ENCODE results near the gene GATD1. TPM values are rescaled to one million over a fixed set of nuclear protein-coding genes. Genes with fewer than 3 reads are reported as not detected.

GATD1 gene
- total RNA-seq, 2 experiments from 2014 or later, result 109 to 117 TPM

GRCh38 chr11:726278-727220, 50.7 kb downstream of the GATD1 start:
- TF ChIP-seq EZH2phosphoT487 (IDR thresholded peaks at IDR 0.05; ENCODE audit: borderline replicate concordance, low read depth, low read length) (no peak), CTCF (conservative IDR thresholded peaks at IDR 0.05; ENCODE audit: low read length) (no peak)
- no peaks in the 10 kb centered on the region for H3K79me2 ChIP-seq (ENCODE audit: insufficient read depth, low read depth, low read length)
- H4K20me1 ChIP-seq (ENCODE audit: insufficient read depth, low read length), result no peaks in the 10 kb centered on the region
- peak; percentile 62 for DNase-seq (ENCODE audit: low spot score)
- ChIA-PET CTCF (ENCODE audit: unreplicated experiment) (interaction anchor here (0.6 to 1.2 kb wide), 4 partner anchors 21 to 136 kb away, joined by 3 to 5 read pairs (median 3); partner anchors contain the start of genes DEAF1, TALDO1 and TMEM80), POLR2A (interaction anchor here (0.6 to 2.7 kb wide), 7 partner anchors 14 to 184 kb away, joined by 3 to 7 read pairs (median 3); partner anchors contain the start of genes TALDO1 and TMEM80)
- peak overlapping the region; percentile 65 for H3K4me2 ChIP-seq (ENCODE audit: low read length)
- H3K27ac ChIP-seq (ENCODE audit: low read depth, low read length, poor library complexity, severe bottlenecking), result no peak overlapping the region
- no peaks in the 10 kb centered on the region for H3K36me3 ChIP-seq (ENCODE audit: insufficient read depth, low read length)
- intact Hi-C loops (cut with micrococcal nuclease; ENCODE audit: unreplicated experiment), result no loop called here
- H2AFZ ChIP-seq (ENCODE audit: low read length), result peak overlapping the region; percentile 26; the same call in 1 of the 2 replicates
- H3K9me3 ChIP-seq (ENCODE audit: low read length), result no peaks in the 10 kb centered on the region
- no TSS peak for BruUV-seq (replicated peaks)
- H3K4me1 ChIP-seq (ENCODE audit: insufficient read depth, low read length, poor library complexity, severe bottlenecking), result peaks cover 51% of the 10 kb centered on the region
- no peaks in the 10 kb centered on the region for H3K9me2 ChIP-seq (ENCODE audit: insufficient read depth, low read length)
- H3K4me3 ChIP-seq (ENCODE audit: low read depth, low read length, poor library complexity, severe bottlenecking), result peak overlapping the region; percentile 48

GRCh38 chr11:725624-726202, 51.6 kb downstream of the GATD1 start:
- no TSS peak for BruUV-seq (replicated peaks)
- no peak for TF ChIP-seq EZH2phosphoT487 (IDR thresholded peaks at IDR 0.05; ENCODE audit: borderline replicate concordance, low read depth, low read length)
- TF ChIP-seq CTCF (conservative IDR thresholded peaks at IDR 0.05; ENCODE audit: low read length), result no peak
- Histone ChIP-seq H3K4me3 (ENCODE audit: low read depth, low read length, poor library complexity, severe bottlenecking) (peak overlapping the region; percentile 48), H3K9me3 (ENCODE audit: low read length) (no peaks in the 10 kb centered on the region), H3K4me2 (ENCODE audit: low read length) (peak overlapping the region; percentile 65), H3K27ac (ENCODE audit: low read depth, low read length, poor library complexity, severe bottlenecking) (no peak overlapping the region), H3K36me3 (ENCODE audit: insufficient read depth, low read length) (no peaks in the 10 kb centered on the region), H2AFZ (ENCODE audit: low read length) (peak overlapping the region; percentile 26; the same call in 1 of the 2 replicates), H3K79me2 (ENCODE audit: insufficient read depth, low read depth, low read length) (no peaks in the 10 kb centered on the region), H3K4me1 (ENCODE audit: insufficient read depth, low read length, poor library complexity, severe bottlenecking) (peaks cover 58% of the 10 kb centered on the region), H3K9me2 (ENCODE audit: insufficient read depth, low read length) (no peaks in the 10 kb centered on the region), H4K20me1 (ENCODE audit: insufficient read depth, low read length) (no peaks in the 10 kb centered on the region)
- DNase-seq (ENCODE audit: low spot score), result no peak
- POLR2A ChIA-PET, result interaction anchor here (0.6 to 2.7 kb wide), 5 partner anchors 14 to 184 kb away, joined by 3 to 7 read pairs (median 4); partner anchors contain the start of genes TALDO1 and TMEM80
- CTCF ChIA-PET (ENCODE audit: unreplicated experiment), result interaction anchor here (0.6 to 1.2 kb wide), 4 partner anchors 22 to 135 kb away, joined by 3 to 5 read pairs (median 3); partner anchors contain the start of genes DEAF1, TALDO1 and TMEM80
- intact Hi-C loops (cut with micrococcal nuclease; ENCODE audit: unreplicated experiment), result no loop called here
